MCF 10A (cell line): ENCODE measurements around the gene RTKN2. TPM values are rescaled to one million over a fixed set of nuclear protein-coding genes. Genes with fewer than 3 reads are reported as not detected.

ENCODE experiments used
- BruUV-seq: library from RNA; stranded (reverse); fragments of 400-500 nt; replicated peaks from 2 replicates; lab custom pipeline; 2021; lab: Mats Ljungman, UMichigan
- CTCF ChIA-PET: fragments of 300-600 bp; sonication (Branson Sonifier 250); formaldehyde crosslinking; extraction: SDS; loops from one replicate; lab custom pipeline; 2021; ENCODE audit warnings: antibody characterized with exemption, inconsistent platforms; lab: Yijun Ruan, JAX
- POLR2A ChIA-PET: fragments of 300-600, 350-650 bp; sonication (Branson Sonifier 250); formaldehyde crosslinking; extraction: SDS; loops from one replicate; lab custom pipeline; 2020; ENCODE audit warnings: antibody characterized with exemption, inconsistent platforms; lab: Yijun Ruan, JAX
- DNase-seq: peaks from one replicate; pipeline ENCODE4 v3.0.0-alpha.2; 2018; ENCODE audit not compliant: unreplicated experiment
- H3K27ac Mint-ChIP-seq: one replicate; pipeline ENCODE4 v1.8.0; 2022; ENCODE audit warnings: mild to moderate bottlenecking, low read depth, mixed read lengths; ENCODE audit not compliant: unreplicated experiment
- H3K27me3 Mint-ChIP-seq: one replicate; pipeline ENCODE4 v1.8.0; 2022; ENCODE audit warnings: mixed read lengths; ENCODE audit not compliant: insufficient read depth, unreplicated experiment
- H3K36me3 Mint-ChIP-seq: one replicate; pipeline ENCODE4 v1.8.0; 2022; ENCODE audit warnings: mild to moderate bottlenecking, moderate library complexity, mixed read lengths; ENCODE audit not compliant: insufficient read depth, unreplicated experiment
- H3K4me1 Mint-ChIP-seq: one replicate; pipeline ENCODE4 v1.8.0; 2022; ENCODE audit warnings: mixed read lengths; ENCODE audit not compliant: insufficient read depth, unreplicated experiment
- H3K4me3 Mint-ChIP-seq: one replicate; pipeline ENCODE4 v1.8.0; 2022; ENCODE audit warnings: mild to moderate bottlenecking, moderate library complexity, mixed read lengths; ENCODE audit not compliant: unreplicated experiment
- H3K9me3 Mint-ChIP-seq: one replicate; pipeline ENCODE4 v1.8.0; 2022; ENCODE audit warnings: mixed read lengths; ENCODE audit not compliant: unreplicated experiment
- CTCF ChIP-seq: fragments of 200-600 bp; IDR thresholded peaks from one replicate; pipeline ENCODE4 v1.8.0; 2022; ENCODE audit warnings: antibody characterized with exemption, mild to moderate bottlenecking; ENCODE audit not compliant: unreplicated experiment
- intact Hi-C: fragments of 100-400 bp; cut with micrococcal nuclease; formaldehyde crosslinking; loops from 2 replicates; pipeline ENCODE4 v1.14.1; 2022
- total RNA-seq: library from RNA; stranded (reverse); gene quantifications from 2 replicates; pipeline ENCODE4 v1.2.3, GENCODE V29; 2022

RTKN2 gene
- total RNA-seq, 1 experiment from 2014 or later = 2.6 TPM

GRCh38 chr10:62258926-62259325 is 9.7 kb downstream of the RTKN2 start:
- CTCF ChIA-PET = interaction anchor here (0.6 kb wide), 1 partner anchor 1370 kb away, joined by 3 read pairs; no protein-coding TSS in a partner anchor
- Mint-ChIP-seq H3K9me3 (no peaks in the 10 kb centered on the region), H3K36me3 (no peaks in the 10 kb centered on the region), H3K4me3 (no peak overlapping the region), H3K4me1 (no peaks in the 10 kb centered on the region), H3K27ac (no peak overlapping the region), H3K27me3 (no peaks in the 10 kb centered on the region)
- DNase-seq = no peak
- intact Hi-C loops = no loop called here
- BruUV-seq = no TSS peak
- POLR2A ChIA-PET = no interaction called here
- TF ChIP-seq CTCF = no peak

GRCh38 chr10:62253704-62254103 is 14.9 kb downstream of the RTKN2 start:
- Mint-ChIP-seq H3K27me3 (no peaks in the 10 kb centered on the region), H3K27ac (no peak overlapping the region), H3K4me1 (peaks cover 10% of the 10 kb centered on the region), H3K4me3 (no peak overlapping the region), H3K9me3 (no peaks in the 10 kb centered on the region), H3K36me3 (peaks cover 5% of the 10 kb centered on the region)
- no peak for DNase-seq
- BruUV-seq = no TSS peak
- ChIA-PET POLR2A (interaction anchor here (0.9 to 2.2 kb wide), 3 partner anchors 11 to 214 kb away, joined by 3 to 6 read pairs (median 3); no protein-coding TSS in a partner anchor), CTCF (interaction anchor here (0.6 to 4.3 kb wide), 2 partner anchors 12 to 186 kb away, joined by 3 to 25 read pairs; no protein-coding TSS in a partner anchor)
- no peak for TF ChIP-seq CTCF
- intact Hi-C loops = no loop called here

- CTCF ChIA-PET = interaction anchor here (4.3 kb wide), 1 partner anchor 13 kb away, joined by 25 read pairs; no protein-coding TSS in a partner anchor
- no peak overlapping the region for H3K4me3 Mint-ChIP-seq
- H3K4me1 Mint-ChIP-seq = peaks cover 14% of the 10 kb centered on the region
- peak overlapping the region; percentile 73 for H3K27ac Mint-ChIP-seq
- no peak for TF ChIP-seq CTCF
- POLR2A ChIA-PET = interaction anchor here (0.6 to 2.2 kb wide), 3 partner anchors 13 to 1093 kb away, joined by 3 to 6 read pairs (median 5); no protein-coding TSS in a partner anchor
- peaks cover 5% of the 10 kb centered on the region for H3K36me3 Mint-ChIP-seq
- H3K27me3 Mint-ChIP-seq = no peaks in the 10 kb centered on the region
- no peak for DNase-seq
- intact Hi-C loops = no loop called here
- no TSS peak for BruUV-seq
- no peaks in the 10 kb centered on the region for H3K9me3 Mint-ChIP-seq
Measured at GRCh38 chr10:62252051-62252450, 16.6 kb downstream of the RTKN2 start.

- no peak for TF ChIP-seq CTCF
- H3K27ac Mint-ChIP-seq = peak overlapping the region; percentile 73
- POLR2A ChIA-PET = interaction anchor here (0.5 to 8.6 kb wide), 7 partner anchors 14 to 926 kb away, joined by 3 to 105 read pairs (median 3); partner anchors contain the start of genes ARID5B and RTKN2
- DNase-seq = peak; percentile 78
- H3K27me3 Mint-ChIP-seq = no peaks in the 10 kb centered on the region
- CTCF ChIA-PET = interaction anchor here (0.6 to 5.2 kb wide), 3 partner anchors 212 to 1143 kb away, joined by 3 to 49 read pairs (median 4); no protein-coding TSS in a partner anchor
- H3K36me3 Mint-ChIP-seq = peaks cover 5% of the 10 kb centered on the region
- no peak overlapping the region for H3K4me3 Mint-ChIP-seq
- intact Hi-C loops = no loop called here
- BruUV-seq = no TSS peak
- H3K4me1 Mint-ChIP-seq = peaks cover 14% of the 10 kb centered on the region
- H3K9me3 Mint-ChIP-seq = no peaks in the 10 kb centered on the region
Measured at GRCh38 chr10:62250594-62251198, 17.9 kb downstream of the RTKN2 start.
